GM12874 (cell line): ENCODE results near the gene LTBP1.

Experiments
- CTCF ChIP-seq: IDR thresholded peaks from 2 replicates; pipeline ENCODE4 v1.5.1; 2011; ENCODE audit warnings: low read depth, mild to moderate bottlenecking, control low read depth, low read length, moderate library complexity; ENCODE audit not compliant: insufficient read depth

Gene LTBP1

GRCh38 chr2:33363325-33364298 lies 416.9 kb downstream of the LTBP1 start:
- TF ChIP-seq CTCF = no peak

GRCh38 chr2:33365264-33365970 lies 418.7 kb downstream of the LTBP1 start:
- TF ChIP-seq CTCF = no peak

- TF ChIP-seq CTCF = no peak
Observed at GRCh38 chr2:33366473-33366872, 419.7 kb downstream of the LTBP1 start.

GRCh38 chr2:33369191-33369590 lies 422.4 kb downstream of the LTBP1 start:
- no peak for TF ChIP-seq CTCF

GRCh38 chr2:33370636-33371265 lies 424.0 kb downstream of the LTBP1 start:
- TF ChIP-seq CTCF = no peak

- no peak for TF ChIP-seq CTCF
Observed at GRCh38 chr2:33371304-33372090, 424.7 kb downstream of the LTBP1 start.
